Activated naive CD4-positive, alpha-beta T cell treated with anti-CD3 and anti-CD28 coated beads, Interleukin-2, amount 50 U/mL, for 16 hours (primary cell): ENCODE results near the gene IRX6.

Source experiments
- DNase-seq: peaks from one replicate; pipeline ENCODE4 v3.0.0-alpha.2; 2020

The IRX6 gene

DNA sequence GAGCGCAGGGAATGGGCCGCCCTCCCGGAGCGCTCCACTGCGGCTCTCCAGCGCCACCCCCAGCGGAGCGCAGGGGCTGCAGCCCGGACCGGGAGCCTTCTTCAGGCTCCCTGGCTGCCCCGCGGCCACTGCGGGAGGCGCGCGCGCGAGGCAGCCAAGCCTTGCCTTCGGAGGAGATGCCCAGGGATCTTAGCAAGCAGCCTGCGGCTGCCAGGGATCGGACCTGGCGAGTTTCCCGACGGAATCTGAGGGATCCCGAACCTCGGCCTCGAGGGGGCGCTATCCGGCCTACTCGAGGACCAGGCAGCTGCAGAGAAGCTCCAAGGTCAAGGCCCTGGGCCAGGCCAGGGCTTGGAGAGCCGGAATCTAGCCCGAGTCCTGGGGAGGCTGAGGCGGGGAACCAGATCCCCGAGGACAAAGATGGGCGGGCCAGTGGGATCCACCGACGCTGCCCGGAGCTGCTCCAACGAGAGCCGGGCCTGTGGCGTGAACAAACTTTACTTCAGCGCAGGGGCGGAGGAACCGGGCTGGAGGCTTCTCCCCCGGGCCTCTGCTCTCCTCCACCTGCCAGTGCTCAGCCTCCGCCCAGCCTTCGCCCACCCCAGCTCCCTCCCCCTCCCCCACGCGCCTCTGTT lies at the start of gene IRX6:
Gene IRX6, plus strand, starts transcription at position 567 of the 635 bp plus-strand sequence. CDS start 889 bp downstream, outside the sequence.
- no peak for DNase-seq

DNA sequence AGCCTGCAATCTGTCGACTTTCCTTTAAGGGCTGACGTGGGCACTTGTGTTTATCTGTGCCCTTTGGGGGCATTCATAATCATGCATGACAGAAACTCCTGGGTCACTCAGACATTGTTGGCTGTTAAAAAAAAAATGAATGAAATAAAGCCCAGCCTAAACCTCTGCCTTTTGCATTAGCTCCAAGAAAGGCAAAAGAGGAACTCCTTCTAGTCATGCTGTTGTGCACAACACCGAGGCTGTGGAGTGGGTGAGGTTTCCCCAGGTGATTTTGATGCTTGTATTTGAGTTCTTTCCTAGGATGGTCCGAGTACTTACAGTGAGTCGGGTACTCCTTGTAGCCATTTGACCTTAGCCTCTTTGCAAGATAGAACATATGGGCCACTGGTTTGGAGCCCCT lies 49.6 kb upstream of the IRX6 start:
- no peak for DNase-seq

DNA sequence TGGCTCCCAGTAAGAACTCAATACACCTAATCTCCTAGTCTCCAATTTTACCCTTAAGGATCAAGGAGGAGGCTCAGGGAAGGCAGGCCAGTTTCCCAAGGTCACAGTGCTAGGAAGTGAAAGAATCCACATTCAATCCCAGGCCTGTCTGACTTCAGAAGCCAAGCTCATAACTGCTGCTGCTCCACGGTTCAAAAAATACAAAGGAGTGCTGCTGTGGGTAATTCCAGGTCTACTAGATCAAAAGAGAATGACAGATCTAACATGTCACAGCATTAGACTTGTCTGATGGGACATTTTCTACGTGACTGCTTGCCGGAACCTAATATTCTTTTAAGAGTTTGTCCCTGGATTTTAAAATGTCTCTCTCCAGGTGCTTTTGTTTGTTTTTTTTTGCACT lies 48.8 kb upstream of the IRX6 start:
- no peak for DNase-seq

DNA sequence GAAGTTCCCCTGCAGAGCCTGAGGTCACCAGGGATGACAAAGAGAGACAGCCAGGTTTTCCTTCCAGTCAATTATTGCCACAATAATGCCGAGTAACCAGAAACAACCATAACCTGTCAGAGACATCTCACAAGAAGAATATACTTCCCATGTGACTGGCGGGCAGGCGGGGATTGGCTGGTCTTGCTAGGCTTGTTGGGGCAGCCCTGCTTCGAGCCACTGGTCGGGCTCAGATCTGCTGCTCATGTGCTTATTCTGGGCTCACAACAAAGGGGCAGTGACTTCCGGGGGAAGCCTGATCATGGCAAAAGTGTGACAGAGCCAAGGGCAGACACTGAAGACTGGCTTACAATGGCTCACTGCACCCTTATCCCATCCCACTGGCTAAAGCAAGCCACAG lies 48.1 kb upstream of the IRX6 start:
- DNase-seq, result no peak

DNA sequence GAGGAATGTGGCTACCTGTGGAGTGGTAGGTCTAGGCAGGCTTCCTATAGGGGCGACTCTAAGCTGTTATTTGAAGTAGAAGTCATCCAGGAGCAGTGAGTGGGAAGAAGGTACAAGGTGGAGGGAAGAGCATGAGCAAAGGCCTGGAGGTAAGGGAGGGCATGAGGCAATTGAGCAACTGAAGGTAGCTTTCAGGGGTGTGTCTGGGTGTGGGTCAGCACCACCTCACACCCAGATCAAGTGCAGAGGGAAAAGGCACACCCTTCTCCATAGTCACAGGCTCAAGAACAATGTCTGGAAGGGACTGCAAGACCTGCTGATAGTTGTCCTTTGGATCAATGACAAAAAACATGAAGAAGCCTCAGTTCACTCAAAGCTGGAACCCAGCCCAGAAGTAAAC lies 46.5 kb upstream of the IRX6 start:
- no peak for DNase-seq

DNA sequence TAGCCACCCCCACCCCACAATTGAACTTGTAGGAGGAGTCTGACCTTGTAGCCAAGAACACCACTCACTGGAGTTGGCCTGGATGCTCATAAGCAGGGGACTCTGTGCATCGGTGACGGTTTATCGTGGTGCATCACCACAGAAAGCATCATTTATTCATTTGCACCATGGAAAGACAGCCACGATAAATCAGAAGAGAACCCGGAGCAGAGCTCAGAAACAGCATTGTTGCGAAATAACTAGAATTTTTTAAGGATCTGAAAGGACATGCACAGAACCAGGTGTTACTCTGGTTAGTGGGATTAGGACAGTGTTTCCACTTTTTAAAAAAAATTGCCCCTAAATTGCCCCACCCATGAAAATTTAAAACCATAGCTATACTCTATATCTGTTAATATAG lies 44.4 kb upstream of the IRX6 start:
- DNase-seq, result no peak

DNA sequence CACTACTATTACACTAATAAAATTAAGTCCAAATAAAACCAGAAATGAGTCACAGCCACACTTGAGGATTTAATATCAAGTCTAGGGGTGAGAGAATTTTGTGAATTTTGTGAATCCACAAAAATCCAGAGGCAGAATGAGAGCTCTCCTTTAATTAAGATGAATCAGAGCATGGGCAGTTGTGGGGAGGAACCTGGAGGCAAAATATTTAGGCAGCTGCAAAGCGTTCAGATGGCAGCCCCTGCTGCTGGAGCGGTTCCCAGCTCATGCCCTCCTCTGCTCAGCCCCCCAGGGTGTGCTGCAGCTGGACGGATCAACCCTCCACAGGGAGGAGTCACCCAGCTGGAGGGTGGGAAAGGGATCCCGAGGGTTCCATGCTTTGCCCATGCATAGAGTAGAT lies 43.4 kb upstream of the IRX6 start:
- DNase-seq, result no peak

DNA sequence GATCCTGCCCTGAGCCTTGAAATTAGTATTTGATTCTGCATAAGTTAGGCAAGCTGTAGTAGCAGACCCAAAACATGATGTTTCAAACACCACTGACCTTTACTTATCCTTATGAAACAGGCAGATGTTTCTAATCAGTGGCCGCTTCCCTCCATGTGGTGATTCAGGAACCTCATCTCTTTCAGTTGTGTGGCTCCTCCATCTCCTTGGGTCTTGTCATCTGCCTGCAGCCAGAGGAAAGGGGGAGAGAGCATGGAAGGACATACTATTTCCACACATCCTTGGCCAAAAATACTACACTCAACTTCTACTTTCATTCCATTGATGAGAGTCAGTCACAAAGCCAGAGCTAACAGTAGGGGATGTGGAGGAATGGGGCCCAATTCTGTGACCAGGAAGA lies 41.6 kb upstream of the IRX6 start:
- no peak for DNase-seq

DNA sequence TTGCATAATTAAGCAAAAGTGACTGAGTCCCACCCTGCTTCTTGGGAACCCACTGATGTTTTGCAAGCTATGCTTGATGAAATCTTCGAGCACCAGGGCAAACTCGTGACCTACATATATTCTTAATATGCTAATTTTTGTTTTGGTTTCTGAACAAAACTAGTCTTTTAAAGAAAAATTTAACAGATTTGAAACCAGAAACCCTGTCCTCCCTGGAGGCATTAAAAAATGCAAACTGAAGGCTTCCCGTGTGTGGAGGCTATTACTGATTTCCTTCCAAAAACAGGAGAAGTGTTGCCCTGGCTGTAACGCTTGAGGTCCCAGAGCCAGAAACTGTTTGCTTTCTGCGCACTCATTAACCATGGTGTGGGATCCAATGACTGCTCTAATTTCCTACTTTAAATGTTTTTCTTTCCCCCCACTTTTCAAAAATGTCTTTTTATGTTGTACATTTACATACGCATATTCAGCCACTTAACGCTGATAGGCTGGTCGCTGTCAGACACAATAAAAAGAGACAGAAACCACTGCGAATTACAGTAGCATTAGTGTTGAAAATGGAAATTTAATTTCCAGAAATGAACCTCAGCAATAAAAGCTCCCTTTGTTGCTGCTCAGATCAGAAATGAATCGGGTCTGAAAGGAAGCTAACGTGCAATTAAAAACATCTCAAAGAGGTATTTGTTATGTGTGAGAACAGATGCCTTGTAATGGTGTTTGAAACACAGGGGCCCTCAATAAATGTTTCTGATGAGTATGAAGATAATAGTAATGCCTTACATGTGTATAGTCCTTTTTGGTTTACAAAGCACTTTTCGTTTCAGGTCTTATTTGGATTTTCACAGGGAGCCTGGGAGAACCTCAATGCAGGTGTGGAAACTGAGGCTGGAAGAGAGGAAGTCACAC lies 39.9 kb upstream of the IRX6 start:
- DNase-seq, result no peak

DNA sequence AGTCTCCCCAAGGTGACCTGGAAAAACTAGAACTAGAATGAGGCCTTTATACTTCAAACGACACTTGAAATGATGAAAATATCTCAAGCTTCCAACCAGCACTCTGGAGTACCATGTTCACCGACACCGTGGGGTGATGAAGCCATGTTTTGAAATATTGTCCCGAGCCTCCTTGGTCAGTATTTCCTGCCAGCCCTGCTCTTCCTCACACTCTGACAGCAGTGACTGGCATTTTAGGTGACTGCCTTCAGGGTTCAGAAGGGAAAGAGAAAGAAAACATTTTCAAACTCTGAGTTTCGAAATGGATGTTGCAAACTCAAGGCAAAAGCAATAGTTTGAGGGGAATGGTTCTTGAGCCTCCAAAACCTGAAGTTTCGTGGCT lies 39.3 kb upstream of the IRX6 start:
- DNase-seq, result no peak

DNA sequence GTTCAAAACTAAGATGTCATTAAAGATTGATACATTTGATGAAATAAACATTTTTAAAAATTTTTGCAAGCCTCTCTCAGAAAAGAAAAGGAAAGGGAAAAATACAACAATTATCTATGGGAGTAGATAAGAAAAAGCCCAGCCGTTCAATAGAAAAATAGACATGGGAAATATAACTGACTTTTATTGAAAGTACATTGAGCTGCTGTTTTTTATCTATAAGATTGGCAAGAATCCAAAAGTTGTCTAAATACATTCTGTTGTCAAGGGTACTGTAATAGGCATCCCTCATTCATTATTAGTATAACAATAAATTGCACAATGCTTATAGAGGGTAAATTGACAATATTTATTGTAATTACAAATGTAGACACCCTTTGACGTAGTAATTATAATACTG lies 38.4 kb upstream of the IRX6 start:
- no peak for DNase-seq

DNA sequence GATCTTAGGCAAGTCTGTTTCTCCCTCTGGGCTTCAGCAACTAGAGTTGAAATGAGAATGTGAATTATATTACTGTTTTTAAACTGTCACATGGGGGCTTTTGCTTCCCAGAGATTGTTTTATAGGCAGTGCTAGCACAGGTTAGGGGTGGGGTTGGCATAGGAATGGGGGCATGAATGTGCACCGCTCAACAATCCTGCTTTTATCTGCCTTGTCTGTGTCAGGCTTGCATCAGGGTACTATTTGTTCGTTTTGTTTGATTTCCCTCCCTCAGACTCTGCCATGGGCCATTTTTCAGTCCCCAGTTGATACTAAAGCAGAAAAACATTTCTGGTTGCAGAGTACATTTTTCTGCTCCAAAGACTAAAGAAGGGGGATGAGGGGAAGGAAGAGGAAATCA lies 34.6 kb upstream of the IRX6 start:
- DNase-seq, result no peak

DNA sequence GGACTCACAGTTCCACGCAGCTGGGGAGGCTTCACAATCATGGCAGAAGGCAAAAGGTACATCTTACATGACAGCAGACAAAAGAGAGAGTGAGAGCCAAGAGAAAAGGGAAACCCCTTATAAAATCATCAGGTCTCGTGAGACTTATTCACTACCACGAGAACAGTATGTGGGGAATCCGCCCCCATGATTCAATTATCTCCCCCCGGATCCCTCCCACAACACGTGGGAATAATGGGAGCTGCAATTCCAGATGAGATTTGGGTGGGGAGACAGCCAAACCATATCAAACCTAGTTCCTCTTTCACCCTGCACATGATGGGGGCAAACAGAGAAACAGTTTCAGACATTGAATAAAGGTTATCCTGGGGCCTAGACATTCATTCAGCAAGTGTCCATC lies 32.2 kb upstream of the IRX6 start:
- no peak for DNase-seq

DNA sequence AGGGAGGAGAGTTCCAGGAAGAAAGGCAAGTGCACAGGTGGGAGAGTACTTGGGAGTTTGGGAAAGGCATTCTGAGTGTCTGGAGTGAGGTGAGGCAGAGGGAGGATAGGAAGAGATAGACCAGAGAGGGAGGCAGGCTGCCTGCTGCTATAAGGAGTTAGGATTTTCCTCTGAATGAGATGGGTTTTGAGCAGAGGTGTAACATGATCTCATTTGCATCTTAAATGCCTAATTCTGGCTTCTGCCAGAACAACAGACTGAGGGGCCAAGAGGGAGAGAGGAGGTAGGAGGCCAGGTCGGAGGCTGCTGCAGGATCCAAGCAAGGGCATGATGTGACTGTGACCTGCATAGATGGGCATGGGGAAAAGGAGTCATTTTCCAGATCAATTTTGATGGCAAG lies 31.5 kb upstream of the IRX6 start:
- no peak for DNase-seq

DNA sequence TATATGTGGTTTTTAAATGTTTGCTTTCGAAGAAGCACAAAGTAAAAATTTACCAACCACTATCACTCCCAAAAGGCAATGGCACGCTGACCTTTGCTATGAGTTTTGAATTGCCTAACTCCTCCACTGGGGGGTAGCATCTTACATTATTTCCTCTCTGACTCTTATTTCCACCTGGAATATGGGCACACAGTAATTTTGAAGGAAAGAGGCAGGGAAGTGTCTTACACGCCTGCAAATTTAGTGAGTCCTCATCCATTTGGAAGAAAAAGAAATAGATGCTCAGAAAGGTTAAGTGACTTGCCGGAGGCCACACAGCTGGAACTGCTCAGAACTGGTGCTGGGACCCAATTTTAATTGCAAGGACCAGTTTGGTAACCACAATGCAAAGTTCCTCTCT lies 29.9 kb upstream of the IRX6 start:
- DNase-seq, result no peak

DNA sequence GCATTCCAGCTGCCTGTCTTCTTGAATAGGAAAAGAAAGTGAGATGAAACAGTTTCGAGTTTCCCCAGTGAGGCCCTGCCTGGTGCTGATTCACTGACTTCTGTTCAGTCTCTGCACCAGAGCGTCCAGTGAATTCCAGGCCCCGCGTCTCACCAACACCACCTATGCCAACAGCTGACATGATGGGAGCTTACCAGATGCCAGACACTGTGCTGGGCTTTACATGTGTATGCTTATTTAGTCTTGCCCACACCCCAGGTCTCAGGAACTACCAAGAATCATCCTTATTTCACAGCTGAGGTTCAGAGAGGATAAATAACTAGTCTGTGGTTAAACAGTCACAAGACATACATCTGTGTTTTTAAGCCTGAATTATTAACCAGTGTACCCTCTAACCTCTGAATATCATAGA lies 29.1 kb upstream of the IRX6 start:
- DNase-seq, result no peak

DNA sequence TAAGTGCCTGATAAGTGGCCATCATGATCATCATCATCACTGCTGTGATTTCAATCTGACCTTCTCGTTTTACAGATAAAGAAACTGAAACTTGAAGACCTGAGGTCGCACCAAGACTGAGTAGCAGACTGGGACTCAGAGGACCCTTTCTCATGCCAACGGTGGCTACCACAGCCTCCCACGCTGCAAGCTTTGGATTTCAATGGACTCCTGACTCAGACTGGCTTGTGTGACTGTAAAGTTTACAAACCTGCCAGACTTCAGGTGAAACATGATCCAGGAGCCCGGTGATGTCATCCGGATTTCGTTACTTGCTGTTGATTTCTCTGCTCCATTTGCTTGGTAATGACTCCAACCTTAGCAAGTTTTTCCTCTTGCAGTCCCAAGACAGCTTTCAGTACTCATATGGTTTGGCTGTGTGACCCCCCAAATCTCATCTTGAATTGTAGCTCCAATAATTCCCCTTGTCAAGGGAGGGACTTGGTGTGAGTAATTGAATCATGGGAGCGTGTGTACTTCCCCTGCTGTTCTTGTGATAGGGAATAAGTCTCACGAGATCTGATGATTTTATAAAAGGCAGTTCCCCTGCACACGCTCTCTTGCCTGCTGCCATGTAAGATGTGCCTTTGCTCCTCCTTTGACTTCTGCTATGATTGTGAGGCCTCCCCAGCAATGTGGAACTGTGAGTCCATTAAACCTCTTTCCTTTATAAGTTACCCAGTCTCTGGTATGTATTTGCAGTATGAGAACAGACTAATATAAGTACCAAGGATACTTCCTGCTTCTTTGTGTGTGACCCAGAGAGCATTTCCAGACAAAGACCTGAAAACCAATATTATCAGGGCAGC lies 26.7 kb upstream of the IRX6 start:
- no peak for DNase-seq

DNA sequence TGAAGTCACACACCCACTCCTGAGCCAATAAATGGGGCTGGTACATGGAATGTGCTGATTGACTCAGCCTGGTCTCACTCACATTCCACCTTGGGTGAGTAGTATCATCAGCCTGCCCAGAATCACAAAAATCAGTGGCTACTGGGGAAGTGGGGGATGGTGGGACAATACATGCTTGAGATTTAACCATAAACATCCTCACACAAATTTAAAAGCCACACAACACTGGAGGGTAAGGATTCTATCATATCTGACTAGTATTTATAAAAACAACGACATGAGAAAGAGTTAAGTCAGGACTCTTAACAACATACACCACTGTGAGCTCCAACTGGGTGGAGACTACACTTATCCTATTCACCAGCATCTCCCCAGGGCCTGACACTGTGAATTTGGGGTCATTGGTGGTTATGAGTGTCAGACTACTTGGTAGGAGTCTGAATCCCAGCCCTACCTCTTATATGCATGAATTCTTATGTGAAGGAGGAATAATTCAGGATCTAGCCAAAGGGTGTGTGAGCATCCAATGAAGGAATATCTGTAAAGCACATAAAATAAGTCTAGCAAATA lies 26.0 kb upstream of the IRX6 start:
- DNase-seq, result no peak

DNA sequence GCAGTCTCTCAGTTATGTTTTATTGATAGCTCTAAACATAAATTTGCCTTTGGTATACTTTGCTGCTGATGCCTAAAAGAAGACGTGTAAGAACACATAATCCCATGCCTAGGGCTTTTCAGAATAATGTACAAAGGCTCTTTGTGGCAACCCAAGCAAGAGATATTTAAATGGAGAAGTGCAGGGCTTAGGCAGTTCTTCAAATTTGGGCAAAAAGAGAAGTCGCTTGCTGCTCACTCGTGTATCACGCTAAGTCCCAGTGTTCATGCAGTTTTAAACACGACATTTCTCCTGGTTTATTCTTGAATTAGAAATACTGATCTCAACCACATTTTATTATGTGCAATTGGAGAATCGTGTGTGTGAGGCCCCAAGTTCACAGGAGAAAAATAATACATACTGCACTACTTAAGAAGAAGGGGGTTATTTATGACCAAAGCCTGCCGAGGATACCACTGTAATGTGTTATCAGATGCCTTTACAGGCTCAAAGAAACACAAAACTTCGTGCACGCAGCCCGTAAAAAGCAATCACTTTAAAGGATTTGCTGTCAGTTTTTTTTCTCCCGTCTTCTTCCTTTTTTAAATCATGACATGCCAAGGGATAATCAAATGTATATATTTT lies 22.5 kb upstream of the IRX6 start:
- DNase-seq, result no peak

DNA sequence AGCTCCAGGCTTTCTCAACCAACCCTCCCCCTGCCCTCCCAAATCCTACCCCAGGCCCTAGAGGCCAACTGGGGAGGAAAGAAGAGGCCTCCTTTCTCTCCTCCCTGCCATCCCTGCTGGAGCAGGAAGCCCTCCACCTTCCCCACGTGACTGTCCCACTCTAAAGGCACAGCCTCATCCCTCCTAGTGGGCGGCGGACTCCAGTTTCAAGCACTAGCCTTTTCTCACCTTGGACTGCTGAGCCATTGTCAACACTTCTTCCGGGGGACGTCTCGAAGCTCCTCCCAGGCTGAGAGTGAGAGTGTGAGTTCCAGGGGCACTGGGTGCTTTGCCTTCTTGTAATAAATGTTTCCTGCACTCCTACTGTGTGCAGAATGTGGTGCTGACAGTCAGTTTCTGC lies 21.4 kb upstream of the IRX6 start:
- no peak for DNase-seq

DNA sequence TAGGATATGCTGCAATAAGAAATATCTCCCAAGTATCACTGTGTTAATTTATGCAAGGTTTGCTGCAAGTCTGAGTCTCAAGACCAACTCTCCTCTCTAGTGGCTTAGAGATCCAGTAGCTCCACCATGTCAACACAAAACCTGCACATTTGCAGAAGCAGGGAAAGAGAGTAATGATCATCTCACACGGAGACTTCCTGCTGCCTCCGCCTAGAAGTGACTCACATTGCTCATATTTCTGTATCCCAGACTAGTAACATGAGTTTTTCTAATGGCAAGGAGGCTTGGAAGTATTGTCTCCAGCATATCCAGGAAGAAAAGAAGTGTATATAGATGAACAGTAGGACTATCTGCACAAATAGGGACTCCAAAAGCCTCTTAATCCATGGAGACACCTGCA lies 15.0 kb upstream of the IRX6 start:
- no peak for DNase-seq

DNA sequence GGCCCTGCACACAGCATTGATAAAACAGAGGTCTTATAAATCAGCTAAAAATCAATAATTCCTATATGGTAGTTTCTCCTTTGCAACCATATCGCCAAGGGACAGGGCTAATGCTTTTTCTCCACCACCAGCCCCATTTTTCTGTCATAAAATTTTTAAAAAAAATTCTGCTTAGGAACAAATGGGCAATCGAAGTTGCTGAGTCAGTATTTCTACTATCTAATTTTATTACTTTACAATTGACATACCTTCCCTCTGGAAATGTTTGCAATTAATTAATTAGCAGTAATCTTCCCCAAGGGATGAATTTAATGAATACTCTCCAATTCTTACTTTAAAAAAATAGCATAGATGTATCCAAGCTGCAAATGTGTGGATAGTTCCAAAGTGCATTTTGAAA lies 1.7 kb upstream of the IRX6 start:
- DNase-seq, result no peak
